Stomach (tissue), 9 donors: ENCODE results near the gene LIME1. TPM values are rescaled to one million over a fixed set of nuclear protein-coding genes. Genes with fewer than 3 reads are reported as not detected.
A peak's percentile ranks its signal among the peaks of the same experiment; 100 is the strongest.

ENCODE experiments used
- DNase-seq, 2 donors: peaks; one replicate each; pipeline versions ENCODE4 v3.0.0 to v3.0.0-alpha.2; 2013 to 2019
- H3K27ac ChIP-seq, 5 donors: fragments of 200-600 bp in 4 of 5; sonication (generic) in 4 of 5; one replicate each; pipeline ENCODE4 v1.5.1; 2013 to 2019; ENCODE audit warnings: mild to moderate bottlenecking in 1 of 5, moderate library complexity in 1 of 5
- H3K27me3 ChIP-seq, 3 donors: fragments of 200-600 bp; sonication (generic); one replicate each; pipeline ENCODE4 v1.5.1; 2017 to 2019; ENCODE audit warnings: mixed run types in 1 of 3
- H3K36me3 ChIP-seq, 4 donors: fragments of 200-600 bp; sonication (generic); 1 replicate in 3 of 4; 2 replicates in 1 of 4; pipeline ENCODE4 v1.5.1; 2016 to 2019
- H3K4me1 ChIP-seq, 4 donors: fragments of 200-600 bp; sonication (generic); one replicate each; pipeline ENCODE4 v1.5.1; 2016 to 2019
- H3K4me3 ChIP-seq, 4 donors: fragments of 200-600 bp; sonication (generic) in 3 of 4; one replicate each; pipeline ENCODE4 v1.5.1; 2016 to 2019; ENCODE audit warnings: mild to moderate bottlenecking in 1 of 4
- H3K9me3 ChIP-seq, 4 donors: fragments of 200-600 bp; sonication (generic); one replicate each; pipeline ENCODE4 v1.5.1; 2016 to 2019
- EP300 ChIP-seq: sonication (generic); formaldehyde crosslinking; IDR thresholded peaks from one replicate; pipeline ENCODE4 v1.6.1; 2017; ENCODE audit warnings: antibody characterized with exemption
- POLR2A ChIP-seq, 4 donors: fragments of 450-650 bp; IDR thresholded peaks; one replicate each; pipeline ENCODE4 v1.6.1; 2016; ENCODE audit warnings: antibody characterized with exemption in 4 of 4, control low read depth in 2 of 4, mild to moderate bottlenecking in 1 of 4, moderate library complexity in 1 of 4
- POLR2AphosphoS5 ChIP-seq, 3 donors: sonication (generic); formaldehyde crosslinking; IDR thresholded peaks; one replicate each; pipeline ENCODE4 v1.6.1; 2016; ENCODE audit warnings: antibody characterized with exemption in 3 of 3
- WGBS, 5 donors: extraction: QIAGEN DNeasy Blood & Tissue Kit in 3 of 5; methylation state at CpG; one replicate each; pipeline versions ENCODE4 v1.1.5 to v1.1.7; 2013 to 2018; 5-methylcytosine and 5-hydroxymethylcytosine counted together
- intact Hi-C: fragments of 100-400 bp; cut with DNase I; formaldehyde crosslinking; loops from one replicate; pipeline ENCODE4 v1.15.1; 2023; ENCODE audit warnings: low total_unique reads
- polyA plus RNA-seq, 3 donors: library from polyadenylated mRNA; stranded (reverse); fragments of 200-250 nt; gene quantifications; one replicate each; pipeline ENCODE4 v1.2.3, GENCODE V29; 2013
- total RNA-seq, 5 donors: library from RNA; depleted of rRNA; stranded (reverse); fragments of >200 nt; gene quantifications; one replicate each; pipeline versions ENCODE4 v1.1.0 to v1.2.3, GENCODE V29; 2014 to 2016
- TF ChIP-seq, protein P1 (sequence below), 7 experiments: fragments of 450-650 bp in 4 of 7; fragments of 200-600 bp in 3 of 7; sonication (generic) in 3 of 7; IDR thresholded peaks; one replicate each; pipeline ENCODE4 v1.5.1; 2016 to 2019; ENCODE audit warnings: antibody characterized with exemption in 7 of 7, control low read depth in 2 of 7, mild to moderate bottlenecking in 1 of 7
- donor health status: healthy with polysubstance abuse.
- donor health status: Bipolar disorder and iron deficiency.
- donor health status: healthy.

Gene LIME1
- total and polyA plus RNA-seq, 8 donors, result 3.6 to 117 (median 18.5) TPM

DNA sequence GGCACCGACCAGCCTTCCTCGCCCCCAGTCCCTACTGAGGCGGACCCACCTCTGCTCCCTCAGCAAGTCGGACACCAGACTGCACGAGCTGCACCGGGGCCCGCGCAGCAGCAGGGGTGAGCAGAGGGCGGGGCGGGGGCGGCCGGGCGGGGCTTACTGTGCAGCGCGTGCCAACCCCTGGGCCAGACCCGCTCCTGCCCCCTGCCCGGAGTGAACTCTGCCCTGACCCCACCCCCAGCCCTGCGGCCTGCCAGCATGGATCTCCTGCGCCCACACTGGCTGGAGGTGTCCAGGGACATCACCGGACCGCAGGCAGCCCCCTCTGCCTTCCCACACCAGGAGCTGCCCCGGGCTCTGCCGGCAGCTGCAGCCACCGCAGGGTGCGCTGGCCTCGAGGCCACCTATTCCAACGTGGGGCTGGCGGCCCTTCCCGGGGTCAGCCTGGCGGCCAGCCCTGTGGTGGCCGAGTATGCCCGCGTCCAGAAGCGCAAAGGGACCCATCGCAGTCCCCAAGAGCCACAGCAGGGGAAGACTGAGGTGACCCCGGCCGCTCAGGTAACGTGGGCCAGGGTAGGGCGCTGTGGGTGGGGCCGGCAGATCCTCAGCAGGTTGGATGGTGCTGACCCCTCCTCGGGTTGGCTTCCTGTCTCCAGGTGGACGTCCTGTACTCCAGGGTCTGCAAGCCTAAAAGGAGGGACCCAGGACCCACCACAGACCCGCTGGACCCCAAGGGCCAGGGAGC lies 1.7 kb downstream of the LIME1 start:
- peak overlapping the region; percentile 44 to 61 (median 56) for H3K4me3 ChIP-seq
- H3K27ac ChIP-seq, result peak overlapping the region; percentile 54 to 90 (median 88)
- WGBS, 5 donors, result 3 to 26% (median 16%) methylated on average over 15 to 43 of the region's 43 CpGs
- TF ChIP-seq EP300 (no peak), POLR2AphosphoS5 (IDR thresholded peaks at IDR 0.05) (no peak)
- H3K4me1 ChIP-seq, result peaks cover 43 to 67% (median 59%) of the 10 kb centered on the region in 4 donors
- intact Hi-C loops, result no loop called here
- peaks cover 29 to 53% (median 49%) of the 10 kb centered on the region in 4 donors for H3K36me3 ChIP-seq
- no peaks in the 10 kb centered on the region for H3K9me3 ChIP-seq
- H3K27me3 ChIP-seq, result peaks cover 0 to 6% (median 0%) of the 10 kb centered on the region in 3 donors
- DNase-seq, result peak in 1 of 2 donors; percentile 63

- Histone ChIP-seq H3K36me3 (peaks cover 24 to 53% (median 49%) of the 10 kb centered on the region in 4 donors), H3K27ac (peak overlapping the region; percentile 84 to 90 (median 88)), H3K27me3 (peaks cover 0 to 6% (median 0%) of the 10 kb centered on the region in 3 donors), H3K4me3 (peak overlapping the region; percentile 52 to 61 (median 58)), H3K9me3 (no peaks in the 10 kb centered on the region), H3K4me1 (peaks cover 43 to 67% (median 59%) of the 10 kb centered on the region in 4 donors)
- TF ChIP-seq POLR2AphosphoS5 (IDR thresholded peaks at IDR 0.05), result no peak
- TF ChIP-seq, protein P1, sequence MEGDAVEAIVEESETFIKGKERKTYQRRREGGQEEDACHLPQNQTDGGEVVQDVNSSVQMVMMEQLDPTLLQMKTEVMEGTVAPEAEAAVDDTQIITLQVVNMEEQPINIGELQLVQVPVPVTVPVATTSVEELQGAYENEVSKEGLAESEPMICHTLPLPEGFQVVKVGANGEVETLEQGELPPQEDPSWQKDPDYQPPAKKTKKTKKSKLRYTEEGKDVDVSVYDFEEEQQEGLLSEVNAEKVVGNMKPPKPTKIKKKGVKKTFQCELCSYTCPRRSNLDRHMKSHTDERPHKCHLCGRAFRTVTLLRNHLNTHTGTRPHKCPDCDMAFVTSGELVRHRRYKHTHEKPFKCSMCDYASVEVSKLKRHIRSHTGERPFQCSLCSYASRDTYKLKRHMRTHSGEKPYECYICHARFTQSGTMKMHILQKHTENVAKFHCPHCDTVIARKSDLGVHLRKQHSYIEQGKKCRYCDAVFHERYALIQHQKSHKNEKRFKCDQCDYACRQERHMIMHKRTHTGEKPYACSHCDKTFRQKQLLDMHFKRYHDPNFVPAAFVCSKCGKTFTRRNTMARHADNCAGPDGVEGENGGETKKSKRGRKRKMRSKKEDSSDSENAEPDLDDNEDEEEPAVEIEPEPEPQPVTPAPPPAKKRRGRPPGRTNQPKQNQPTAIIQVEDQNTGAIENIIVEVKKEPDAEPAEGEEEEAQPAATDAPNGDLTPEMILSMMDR (IDR thresholded peaks at IDR 0.05), result no peak
- no peak for TF ChIP-seq POLR2A (IDR thresholded peaks at IDR 0.05)
- no peak for TF ChIP-seq EP300
- intact Hi-C loops, result no loop called here
- WGBS, 5 donors, result 3 to 31% (median 16%) methylated on average over 10 to 26 of the region's 26 CpGs
- peak; percentile 80 to 84 for DNase-seq
Observed at GRCh38 chr20:63738687-63739129, 2.2 kb downstream of the LIME1 start.

DNA sequence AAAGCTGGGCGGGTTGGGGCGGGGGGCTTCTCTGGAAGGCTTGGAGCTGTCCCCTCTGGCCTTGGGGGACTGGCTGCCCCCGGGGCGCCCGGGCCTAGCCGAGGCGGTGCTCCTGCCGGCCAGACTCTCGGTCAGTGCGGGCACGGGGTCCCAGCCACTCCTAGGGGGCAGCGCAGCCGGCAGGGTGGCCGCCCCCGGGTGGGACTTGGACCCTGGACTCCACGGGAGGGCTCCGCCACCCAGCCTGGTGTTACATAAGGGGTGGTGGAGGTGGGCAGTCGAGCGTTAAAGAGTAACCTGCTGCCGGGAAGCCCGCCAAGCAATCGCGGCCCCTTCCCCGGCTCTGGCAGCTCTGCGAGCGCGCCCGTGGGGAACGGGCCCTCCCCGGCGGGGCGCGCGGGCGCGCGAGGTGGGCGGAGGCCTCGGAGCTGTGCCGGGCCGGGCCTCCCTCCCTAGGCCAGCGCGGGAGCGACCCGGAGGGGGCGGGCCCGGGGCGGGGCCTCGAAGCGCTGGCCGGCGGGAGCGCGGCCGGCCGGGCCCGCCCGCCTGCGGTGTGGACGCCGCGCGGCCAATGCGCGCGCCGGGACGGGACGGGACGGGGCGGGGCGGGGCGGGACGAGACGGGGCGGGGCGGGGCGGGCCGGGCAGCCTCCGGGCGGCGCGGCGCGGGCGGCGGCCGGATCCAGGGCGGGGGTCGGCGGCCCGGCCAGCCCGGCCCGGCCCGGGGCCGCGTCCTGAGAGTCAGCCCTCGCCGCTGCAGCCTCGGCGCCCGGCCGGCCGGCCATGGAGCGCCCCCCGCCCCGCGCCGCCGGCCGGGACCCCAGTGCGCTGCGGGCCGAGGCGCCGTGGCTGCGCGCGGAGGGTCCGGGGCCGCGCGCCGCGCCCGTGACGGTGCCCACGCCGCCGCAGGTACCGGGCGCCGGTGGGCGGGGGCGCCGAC lies 2.9 kb downstream of the LIME1 start, which contains the start of gene SLC2A4RG:
Gene SLC2A4RG, plus strand, starts transcription at position 647 of the 940 bp plus-strand sequence. Its CDS starts 137 bp downstream, at position 784.
- WGBS, 5 donors, result 1 to 5% (median 4%) methylated on average over 10 to 132 of the region's 136 CpGs
- Histone ChIP-seq H3K4me1 (peaks cover 43 to 67% (median 59%) of the 10 kb centered on the region in 4 donors), H3K36me3 (peaks cover 21 to 47% (median 44%) of the 10 kb centered on the region in 4 donors), H3K27me3 (peaks cover 0 to 6% (median 0%) of the 10 kb centered on the region in 3 donors), H3K4me3 (peak within 1 kb of the TSS; percentile 65 to 85 (median 68)), H3K27ac (peak within 1 kb of the TSS; percentile 84 to 97 (median 93)), H3K9me3 (no peaks in the 10 kb centered on the region)
- no peak for TF ChIP-seq EP300
- no peak for TF ChIP-seq POLR2A (IDR thresholded peaks at IDR 0.05)
- TF ChIP-seq POLR2AphosphoS5 (IDR thresholded peaks at IDR 0.05), result no peak
- TF ChIP-seq, protein P1 (IDR thresholded peaks at IDR 0.05), result no peak
- intact Hi-C loops, result no loop called here
- peak; percentile 84 to 95 for DNase-seq

- H3K4me1 ChIP-seq, result peaks cover 43 to 67% (median 59%) of the 10 kb centered on the region in 4 donors
- no peaks in the 10 kb centered on the region for H3K9me3 ChIP-seq
- peak overlapping the region; percentile 83 to 97 (median 93) for H3K27ac ChIP-seq
- TF ChIP-seq, protein P1 (IDR thresholded peaks at IDR 0.05), result no peak
- no peak for TF ChIP-seq EP300
- TF ChIP-seq POLR2A (IDR thresholded peaks at IDR 0.05), result no peak
- TF ChIP-seq POLR2AphosphoS5 (IDR thresholded peaks at IDR 0.05), result no peak
- H3K4me3 ChIP-seq, result peak overlapping the region; percentile 65 to 85 (median 68)
- WGBS, 5 donors, result 0 to 1% (median 0%) methylated on average over 13 to 79 of the region's 80 CpGs; no CpG with 5 or more reads in 1 of the 5 donors
- DNase-seq, result peak in 1 of 2 donors; percentile 88
- intact Hi-C loops, result no loop called here
- H3K36me3 ChIP-seq, result peaks cover 16 to 39% (median 36%) of the 10 kb centered on the region in 4 donors
- H3K27me3 ChIP-seq, result peaks cover 0 to 6% (median 0%) of the 10 kb centered on the region in 3 donors
Observed at GRCh38 chr20:63740070-63740626, 3.7 kb downstream of the LIME1 start.
